Thyroid gland (tissue), 4 donors: Measurements from ENCODE around the gene ADM2. TPM values are rescaled to one million over a fixed set of nuclear protein-coding genes. Genes with fewer than 3 reads are reported as not detected.
A peak's percentile ranks its signal among the peaks of the same experiment; 100 is the strongest.

Experiments
- DNase-seq, 2 donors: peaks; one replicate each; pipeline ENCODE4 v3.0.0-alpha.2; 2019
- H3K27ac ChIP-seq, 3 donors: fragments of 200-600 bp; sonication (generic); 1 replicate in 2 of 3; 2 replicates in 1 of 3; pipeline ENCODE4 v1.5.1; 2016 to 2019; ENCODE audit warnings: mild to moderate bottlenecking in 1 of 3, moderate library complexity in 1 of 3
- H3K27me3 ChIP-seq: fragments of 200-600 bp; sonication (generic); one replicate; pipeline ENCODE4 v1.5.1; 2019
- H3K36me3 ChIP-seq, 2 donors: fragments of 200-600 bp; sonication (generic); one replicate each; pipeline ENCODE4 v1.5.1; 2016 to 2019
- H3K4me1 ChIP-seq, 2 donors: fragments of 200-600 bp; sonication (generic); one replicate each; pipeline ENCODE4 v1.5.1; 2017 to 2019
- H3K4me3 ChIP-seq, 3 donors: fragments of 200-600 bp; sonication (generic); replicated peaks in 1 of 3; 1 replicate in 2 of 3; 2 replicates in 1 of 3; pipeline ENCODE4 v1.5.1; 2016; ENCODE audit warnings: mild to moderate bottlenecking in 1 of 3
- H3K9me3 ChIP-seq: fragments of 200-600 bp; sonication (generic); one replicate; pipeline ENCODE4 v1.5.1; 2017
- CTCF ChIP-seq, 6 experiments: fragments of 200-600 bp in 3 of 6; fragments of 450-650 bp in 3 of 6; sonication (generic) in 3 of 6; IDR thresholded peaks; one replicate each; pipeline ENCODE4 v1.5.1; 2016 to 2019; ENCODE audit warnings: antibody characterized with exemption in 6 of 6, mild to moderate bottlenecking in 2 of 6, inconsistent platforms in 1 of 6, moderate library complexity in 1 of 6
- POLR2A ChIP-seq, 2 donors: fragments of 450-650 bp; IDR thresholded peaks; one replicate each; pipeline ENCODE4 v1.6.1; 2017; ENCODE audit warnings: antibody characterized with exemption in 2 of 2, mild to moderate bottlenecking in 2 of 2, moderate library complexity in 1 of 2
- WGBS, 2 donors: methylation state at CpG; one replicate each; pipeline ENCODE4 v1.1.5; 2017; 5-methylcytosine and 5-hydroxymethylcytosine counted together
- intact Hi-C: fragments of 100-400 bp; cut with DNase I; formaldehyde crosslinking; loops from one replicate; pipeline ENCODE4 v1.15.1; 2023
- total RNA-seq, 4 donors: library from RNA; depleted of rRNA; stranded (reverse); fragments of >200 nt; gene quantifications; one replicate each; pipeline ENCODE4 v1.2.3, GENCODE V29; 2016

Gene ADM2
- total RNA-seq, 4 donors from 2014 or later = 5.2 to 23.5 (median 6.6) TPM

GRCh38 chr22:50439314-50439870 is 42.0 kb upstream of the ADM2 start:
- peaks cover 14 to 16% of the 10 kb centered on the region in 2 donors for H3K4me1 ChIP-seq
- TF ChIP-seq CTCF (IDR thresholded peaks at IDR 0.05) = no peak
- TF ChIP-seq POLR2A (IDR thresholded peaks at IDR 0.05) = no peak
- peaks cover 37 to 46% of the 10 kb centered on the region in 2 donors for H3K36me3 ChIP-seq
- intact Hi-C loops = no loop called here
- H3K9me3 ChIP-seq = no peaks in the 10 kb centered on the region
- no peak overlapping the region for H3K4me3 ChIP-seq
- no peak for DNase-seq
- no peaks in the 10 kb centered on the region for H3K27me3 ChIP-seq
- no peak overlapping the region for H3K27ac ChIP-seq
- WGBS, 2 donors = 90 to 100% methylated on average over 4 to 16 of the region's 17 CpGs

- Histone ChIP-seq H3K4me1 (peaks cover 16 to 21% of the 10 kb centered on the region in 2 donors), H3K9me3 (no peaks in the 10 kb centered on the region), H3K36me3 (peaks cover 35 to 44% of the 10 kb centered on the region in 2 donors), H3K27ac (no peak overlapping the region), H3K4me3 (no peak overlapping the region), H3K27me3 (no peaks in the 10 kb centered on the region)
- 78 to 100% methylated on average over 2 to 7 of the region's 10 CpGs for WGBS, 2 donors
- DNase-seq = no peak
- intact Hi-C loops = no loop called here
- TF ChIP-seq CTCF (IDR thresholded peaks at IDR 0.05) (no peak), POLR2A (IDR thresholded peaks at IDR 0.05) (no peak)
These were observed 41.4 kb upstream of the ADM2 start for GRCh38 chr22:50439871-50440331.

GRCh38 chr22:50440544-50441249 is 40.6 kb upstream of the ADM2 start:
- Histone ChIP-seq H3K4me3 (no peak overlapping the region), H3K27ac (no peak overlapping the region), H3K9me3 (no peaks in the 10 kb centered on the region), H3K27me3 (no peaks in the 10 kb centered on the region), H3K4me1 (peaks cover 24 to 29% of the 10 kb centered on the region in 2 donors), H3K36me3 (peaks cover 28 to 36% of the 10 kb centered on the region in 2 donors)
- WGBS, 2 donors = 82 to 93% methylated on average over 15 to 16 of the region's 26 CpGs
- DNase-seq = no peak
- TF ChIP-seq POLR2A (IDR thresholded peaks at IDR 0.05) = no peak
- no peak for TF ChIP-seq CTCF (IDR thresholded peaks at IDR 0.05)
- intact Hi-C loops = no loop called here

GRCh38 chr22:50441428-50441993 is 39.8 kb upstream of the ADM2 start:
- Histone ChIP-seq H3K4me3 (no peak overlapping the region), H3K27me3 (no peaks in the 10 kb centered on the region), H3K9me3 (no peaks in the 10 kb centered on the region), H3K27ac (no peak overlapping the region), H3K4me1 (peaks cover 32 to 34% of the 10 kb centered on the region in 2 donors), H3K36me3 (peaks cover 30 to 35% of the 10 kb centered on the region in 2 donors)
- 89 to 93% methylated on average over 13 to 14 of the region's 17 CpGs for WGBS, 2 donors
- intact Hi-C loops = no loop called here
- TF ChIP-seq CTCF (IDR thresholded peaks at IDR 0.05) (no peak), POLR2A (IDR thresholded peaks at IDR 0.05) (no peak)
- no peak for DNase-seq

DNA sequence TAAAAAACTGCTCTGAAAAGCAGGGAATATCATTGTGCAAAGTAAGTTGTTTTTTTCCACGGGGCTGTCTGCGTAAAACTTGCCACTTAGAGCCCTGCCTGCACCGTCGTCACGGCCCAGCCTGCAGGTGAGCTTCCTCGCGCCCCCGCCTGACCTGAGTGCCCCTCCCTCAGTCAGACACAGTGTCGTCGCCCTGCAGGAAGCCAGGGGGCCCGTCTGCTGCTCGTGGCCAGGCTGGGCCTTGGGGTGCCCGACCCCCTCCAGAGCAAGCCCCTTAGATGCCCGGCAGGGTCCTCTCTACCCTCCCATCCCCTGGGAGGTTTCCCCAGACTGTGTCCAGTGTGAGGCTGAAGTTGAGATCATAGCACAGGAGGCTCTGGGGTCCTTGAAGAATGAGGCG is 38.1 kb upstream of the ADM2 start:
- H3K27ac ChIP-seq = peak overlapping the region; percentile 51 to 86 (median 77)

More for the DNA sequence above, 38.1 kb upstream of the ADM2 start:
- TF ChIP-seq CTCF (IDR thresholded peaks at IDR 0.05) (no peak), POLR2A (IDR thresholded peaks at IDR 0.05) (no peak)
- peak; percentile 34 to 45 for DNase-seq
- Histone ChIP-seq H3K4me3 (no peak overlapping the region), H3K27me3 (no peaks in the 10 kb centered on the region), H3K4me1 (peaks cover 32 to 34% of the 10 kb centered on the region in 2 donors), H3K36me3 (peaks cover 38 to 42% of the 10 kb centered on the region in 2 donors), H3K9me3 (no peaks in the 10 kb centered on the region)
- intact Hi-C loops = no loop called here
- 59 to 73% methylated on average over 13 to 14 of the region's 15 CpGs for WGBS, 2 donors
